Gastrocnemius medialis (tissue), 4 donors: ENCODE results near the gene ANKRD17. TPM values are rescaled to one million over a fixed set of nuclear protein-coding genes. Genes with fewer than 3 reads are reported as not detected.

Experiments
- ATAC-seq, 2 donors: fragments of 150-250 bp; one replicate each; pipeline ENCODE4 v1.9.1; 2016
- DNase-seq, 2 donors: peaks; one replicate each; pipeline ENCODE4 v3.0.0-alpha.2; 2019
- H3K27ac ChIP-seq, 4 donors: fragments of 200-600 bp; sonication (generic); 1 replicate in 1 of 4; 2 replicates in 3 of 4; pipeline ENCODE4 v1.5.1; 2016 to 2018; ENCODE audit warnings: mild to moderate bottlenecking in 2 of 4, moderate library complexity in 1 of 4
- H3K27me3 ChIP-seq, 3 donors: fragments of 200-600 bp; sonication (generic) in 2 of 3; 1 replicate in 1 of 3; 2 replicates in 2 of 3; pipeline versions ENCODE4 v1.5.1 to v1.6.0; 2016 to 2019; ENCODE audit warnings: mild to moderate bottlenecking in 1 of 3, moderate library complexity in 1 of 3
- H3K36me3 ChIP-seq, 2 donors: fragments of 200-600 bp; sonication (generic) in 1 of 2; one replicate each; pipeline ENCODE4 v1.5.1; 2017 to 2018
- H3K4me1 ChIP-seq, 2 donors: fragments of 200-600 bp; sonication (generic) in 1 of 2; one replicate each; pipeline ENCODE4 v1.5.1; 2016 to 2017; ENCODE audit warnings: mild to moderate bottlenecking in 2 of 2
- H3K4me3 ChIP-seq, 4 donors: fragments of 200-600 bp; sonication (generic) in 3 of 4; 1 replicate in 1 of 4; 2 replicates in 3 of 4; pipeline ENCODE4 v1.5.1; 2016 to 2019; ENCODE audit warnings: mild to moderate bottlenecking in 2 of 4
- H3K9me3 ChIP-seq, 3 donors: fragments of 200-600 bp; sonication (generic) in 2 of 3; 1 replicate in 1 of 3; 2 replicates in 2 of 3; pipeline ENCODE4 v1.5.1; 2016 to 2019
- POLR2A ChIP-seq, 2 donors: fragments of 450-650 bp; IDR thresholded peaks; one replicate each; pipeline ENCODE4 v1.6.1; 2017; ENCODE audit warnings: antibody characterized with exemption in 2 of 2, mild to moderate bottlenecking in 2 of 2, moderate library complexity in 2 of 2
- in situ Hi-C, 4 donors: fragments of 200-750 bp; cut with MboI; loops; one replicate each; pipeline versions ENCODE4 v1.15.0 to v1.8.0; 2017; ENCODE audit warnings: low sequenced_read_pairs in 4 of 4
- intact Hi-C: fragments of 100-400 bp; cut with DNase I; formaldehyde crosslinking; loops from one replicate; pipeline ENCODE4 v1.15.1; 2023; ENCODE audit warnings: low total_unique reads
- total RNA-seq, 4 donors: library from RNA; depleted of rRNA; stranded (reverse); fragments of >200 nt; gene quantifications; one replicate each; pipeline versions ENCODE4 v1.1.0 to v1.2.3, GENCODE V29; 2016
- TF ChIP-seq, protein P1 (sequence below), 5 experiments: fragments of 450-650 bp in 3 of 5; fragments of 200-600 bp in 2 of 5; sonication (generic) in 2 of 5; IDR thresholded peaks in 4 of 5; conservative IDR thresholded peaks in 1 of 5; 1 replicate in 4 of 5; 2 replicates in 1 of 5; pipeline ENCODE4 v1.5.1; 2016 to 2019; ENCODE audit warnings: antibody characterized with exemption in 5 of 5, mild to moderate bottlenecking in 3 of 5, moderate library complexity in 3 of 5

Gene ANKRD17
- total RNA-seq, 4 donors from 2014 or later, result 40.8 to 68.5 (median 54.8) TPM

DNA sequence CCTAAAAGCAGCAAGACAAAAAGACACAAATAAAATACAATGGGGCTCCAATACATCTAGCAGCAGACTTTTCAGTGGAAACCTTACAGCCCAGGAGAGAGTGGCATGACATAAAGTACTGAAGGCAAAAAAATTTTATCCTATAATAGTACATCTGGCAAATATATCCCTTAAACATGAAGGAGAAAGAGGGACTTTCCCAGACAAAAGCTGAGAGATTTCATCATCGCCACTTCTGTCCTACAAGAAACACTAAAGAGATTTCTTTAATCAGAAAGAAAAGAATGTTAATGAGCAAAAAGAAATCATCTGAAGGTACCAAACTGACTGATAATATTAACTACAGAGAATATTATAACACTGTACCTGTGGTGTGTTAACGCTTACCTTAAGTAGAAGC, 86.4 kb downstream of the ANKRD17 start:
- Histone ChIP-seq H3K27me3 (no peaks in the 10 kb centered on the region), H3K4me1 (peaks cover 0 to 9% of the 10 kb centered on the region in 2 donors), H3K27ac (no peak overlapping the region), H3K9me3 (no peaks in the 10 kb centered on the region), H3K4me3 (no peak overlapping the region), H3K36me3 (peaks cover 0 to 21% of the 10 kb centered on the region in 2 donors)
- TF ChIP-seq, protein P1, sequence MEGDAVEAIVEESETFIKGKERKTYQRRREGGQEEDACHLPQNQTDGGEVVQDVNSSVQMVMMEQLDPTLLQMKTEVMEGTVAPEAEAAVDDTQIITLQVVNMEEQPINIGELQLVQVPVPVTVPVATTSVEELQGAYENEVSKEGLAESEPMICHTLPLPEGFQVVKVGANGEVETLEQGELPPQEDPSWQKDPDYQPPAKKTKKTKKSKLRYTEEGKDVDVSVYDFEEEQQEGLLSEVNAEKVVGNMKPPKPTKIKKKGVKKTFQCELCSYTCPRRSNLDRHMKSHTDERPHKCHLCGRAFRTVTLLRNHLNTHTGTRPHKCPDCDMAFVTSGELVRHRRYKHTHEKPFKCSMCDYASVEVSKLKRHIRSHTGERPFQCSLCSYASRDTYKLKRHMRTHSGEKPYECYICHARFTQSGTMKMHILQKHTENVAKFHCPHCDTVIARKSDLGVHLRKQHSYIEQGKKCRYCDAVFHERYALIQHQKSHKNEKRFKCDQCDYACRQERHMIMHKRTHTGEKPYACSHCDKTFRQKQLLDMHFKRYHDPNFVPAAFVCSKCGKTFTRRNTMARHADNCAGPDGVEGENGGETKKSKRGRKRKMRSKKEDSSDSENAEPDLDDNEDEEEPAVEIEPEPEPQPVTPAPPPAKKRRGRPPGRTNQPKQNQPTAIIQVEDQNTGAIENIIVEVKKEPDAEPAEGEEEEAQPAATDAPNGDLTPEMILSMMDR (IDR thresholded peaks at IDR 0.05 in 4 of 5, conservative IDR thresholded peaks at IDR 0.05 in 1 of 5), result no peak
- TF ChIP-seq POLR2A (IDR thresholded peaks at IDR 0.05), result no peak
- no peak for ATAC-seq
- in situ Hi-C loops (no loop called here), intact Hi-C loops (no loop called here)
- DNase-seq, result no peak

DNA sequence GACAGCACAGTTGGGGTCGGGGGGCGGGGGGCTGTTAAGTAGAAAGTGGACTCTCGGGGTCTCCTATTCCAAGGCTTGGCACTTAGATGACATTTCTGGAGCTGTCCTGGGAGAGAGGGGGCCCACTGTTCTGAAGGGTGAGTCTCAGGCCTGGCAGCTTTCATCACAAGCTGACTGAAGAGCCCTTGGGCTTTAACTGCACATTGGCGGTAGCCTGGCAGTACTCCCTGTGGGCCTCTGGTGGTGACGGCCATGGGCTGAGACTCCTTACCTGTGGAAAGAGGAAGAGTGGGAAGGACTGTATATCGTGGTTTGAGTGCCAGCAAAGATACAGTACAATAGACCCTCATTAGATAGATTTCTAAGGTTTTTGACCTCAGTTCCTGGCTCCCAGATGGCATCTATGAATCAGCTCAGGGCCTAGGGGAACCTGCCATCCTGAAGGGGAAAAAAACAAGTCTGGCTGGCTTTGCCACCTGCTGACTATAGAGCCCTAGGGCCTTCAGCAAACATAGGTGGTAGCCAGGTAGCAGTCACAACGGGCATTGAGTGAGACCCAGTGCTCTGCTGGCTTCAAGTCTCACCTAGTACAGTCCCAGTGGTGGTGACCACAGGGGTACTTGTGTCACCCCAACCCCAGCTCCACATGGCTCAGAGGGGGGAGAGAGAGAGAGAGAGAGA, 87.9 kb downstream of the ANKRD17 start:
- H3K27me3 ChIP-seq, result no peaks in the 10 kb centered on the region
- no peak overlapping the region for H3K4me3 ChIP-seq
- no peak for ATAC-seq
- H3K4me1 ChIP-seq, result peaks cover 0 to 4% of the 10 kb centered on the region in 2 donors
- in situ Hi-C loops, result no loop called here
- intact Hi-C loops, result no loop called here
- no peaks in the 10 kb centered on the region for H3K9me3 ChIP-seq
- TF ChIP-seq, protein P1 (IDR thresholded peaks at IDR 0.05 in 4 of 5, conservative IDR thresholded peaks at IDR 0.05 in 1 of 5), result no peak
- no peak for TF ChIP-seq POLR2A (IDR thresholded peaks at IDR 0.05)
- peaks cover 0 to 34% of the 10 kb centered on the region in 2 donors for H3K36me3 ChIP-seq
- no peak for DNase-seq
- no peak overlapping the region for H3K27ac ChIP-seq

DNA sequence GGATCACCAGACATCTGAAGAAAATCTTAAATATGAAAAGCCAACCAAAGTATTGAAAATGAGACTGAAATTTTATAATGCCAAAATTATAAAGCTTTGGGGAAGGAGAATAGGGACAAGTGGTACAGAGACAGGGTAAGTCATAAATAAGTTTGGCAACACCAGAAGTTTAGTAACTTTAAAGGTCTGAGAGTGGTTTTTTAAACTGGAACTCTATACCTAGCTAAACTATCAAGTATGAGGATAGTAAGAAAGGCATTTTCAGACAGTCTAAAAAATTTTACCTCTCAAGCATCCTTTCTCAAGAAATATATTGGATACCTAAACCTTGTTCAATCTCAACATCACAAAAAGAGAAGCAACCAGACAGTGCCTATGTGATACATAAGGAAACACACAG, 92.4 kb downstream of the ANKRD17 start:
- H3K27ac ChIP-seq, result no peak overlapping the region
- in situ Hi-C loops, result no loop called here
- DNase-seq (no peak), ATAC-seq (no peak)
- peaks cover 0 to 44% of the 10 kb centered on the region in 2 donors for H3K36me3 ChIP-seq
- no peaks in the 10 kb centered on the region for H3K4me1 ChIP-seq
- no peaks in the 10 kb centered on the region for H3K27me3 ChIP-seq
- intact Hi-C loops, result no loop called here
- TF ChIP-seq, protein P1 (IDR thresholded peaks at IDR 0.05 in 4 of 5, conservative IDR thresholded peaks at IDR 0.05 in 1 of 5), result no peak
- TF ChIP-seq POLR2A (IDR thresholded peaks at IDR 0.05), result no peak
- H3K4me3 ChIP-seq, result no peak overlapping the region
- no peaks in the 10 kb centered on the region for H3K9me3 ChIP-seq

DNA sequence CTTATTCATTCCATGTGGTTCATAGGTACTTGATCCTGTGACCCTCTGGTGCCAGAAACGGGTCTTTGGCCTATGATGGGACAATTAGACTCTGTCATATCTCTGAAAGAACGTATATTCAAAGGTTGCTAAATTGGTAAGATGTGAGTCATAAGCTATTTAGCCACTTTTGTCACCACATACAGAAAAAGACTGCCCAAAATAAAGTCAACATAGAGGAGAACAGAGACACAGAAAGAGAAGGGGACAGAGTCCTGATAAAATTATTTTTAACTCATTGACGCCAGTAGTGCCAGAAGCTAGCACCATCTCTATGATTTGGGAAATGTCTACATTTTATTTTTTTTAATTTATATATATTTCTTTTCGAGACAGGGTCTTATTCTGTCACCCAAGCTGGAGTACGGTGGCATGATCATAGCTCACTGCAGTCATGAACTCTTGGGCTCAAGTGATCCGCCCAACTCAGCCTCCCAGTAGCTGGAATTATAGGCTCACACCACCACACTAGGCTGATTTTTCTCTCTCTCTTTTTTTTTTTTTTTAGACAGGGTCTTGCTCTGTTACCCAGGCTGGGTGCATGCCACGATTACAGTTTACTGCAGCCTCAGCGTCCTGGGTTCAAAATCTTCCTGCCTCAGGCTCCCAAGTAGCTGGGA, 96.9 kb downstream of the ANKRD17 start:
- no peak for ATAC-seq
- no peaks in the 10 kb centered on the region for H3K27me3 ChIP-seq
- no peak for DNase-seq
- in situ Hi-C loops (no loop called here), intact Hi-C loops (no loop called here)
- H3K27ac ChIP-seq, result no peak overlapping the region
- no peaks in the 10 kb centered on the region for H3K9me3 ChIP-seq
- H3K4me3 ChIP-seq, result no peak overlapping the region
- H3K4me1 ChIP-seq, result no peaks in the 10 kb centered on the region
- TF ChIP-seq, protein P1 (IDR thresholded peaks at IDR 0.05 in 4 of 5, conservative IDR thresholded peaks at IDR 0.05 in 1 of 5), result no peak
- no peak for TF ChIP-seq POLR2A (IDR thresholded peaks at IDR 0.05)
- H3K36me3 ChIP-seq, result peaks cover 0 to 28% of the 10 kb centered on the region in 2 donors
